PFSK-1 (cell line): ENCODE measurements around the gene CFAP70.

Experiments
- POLR2AphosphoS5 ChIP-seq: IDR thresholded peaks from 2 replicates; pipeline ENCODE4 v1.6.1; 2012; ENCODE audit warnings: low read depth, mild to moderate bottlenecking, control low read depth, low read length, moderate library complexity
- REST ChIP-seq, 2 experiments: IDR thresholded peaks; 2 replicates each; pipeline versions ENCODE4 v1.6.1 to v1.8.0; 2011 to 2012; ENCODE audit warnings: low read depth in 2 of 2, low read length in 2 of 2, control low read depth in 1 of 2, inconsistent platforms in 1 of 2, mild to moderate bottlenecking in 1 of 2, moderate library complexity in 1 of 2; ENCODE audit not compliant: insufficient read depth in 1 of 2
- TAF1 ChIP-seq: IDR thresholded peaks from 2 replicates; pipeline ENCODE4 v1.6.1; 2012; ENCODE audit warnings: low read length, control low read depth, borderline replicate concordance; ENCODE audit not compliant: insufficient read depth

GRCh38 chr10:73289958-73290357 lies 68.7 kb downstream of the CFAP70 start:
- TF ChIP-seq POLR2AphosphoS5: no peak
- no peak for TF ChIP-seq REST (IDR thresholded peaks at IDR 0.05; ENCODE audit: insufficient read depth in 1 of 2, low read depth in 2 of 2, low read length in 2 of 2)
- no peak for TF ChIP-seq TAF1
